ENCODE measurements around the gene IL12RB1. TPM values are rescaled to one million over a fixed set of nuclear protein-coding genes. Genes with fewer than 3 reads are reported as not detected.

IL12RB1 gene
- total RNA-seq, 2 donors from 2014 or later, result 56.7 to 71.1 TPM

GRCh38 chr19:18063463-18063862 is 23.3 kb downstream of the IL12RB1 start:
- Mint-ChIP-seq H3K36me3 (ENCODE audit: low read depth) (peaks cover 4% of the 10 kb centered on the region), H3K27me3 (no peaks in the 10 kb centered on the region)

GRCh38 chr19:18062028-18062427 is 24.7 kb downstream of the IL12RB1 start:
- Mint-ChIP-seq H3K27ac (no peak overlapping the region), H3K36me3 (ENCODE audit: low read depth) (peaks cover 5% of the 10 kb centered on the region), H3K27me3 (no peaks in the 10 kb centered on the region), H3K4me3 (no peak overlapping the region), H3K4me1 (peaks cover 11% of the 10 kb centered on the region)
- ATAC-seq (no peak), DNase-seq (no peak)
- no peaks in the 10 kb centered on the region for H3K9me3 ChIP-seq (ENCODE audit: control insufficient read depth, low read length, poor library complexity, severe bottlenecking)

More at GRCh38 chr19:18063463-18063862, 23.3 kb downstream of the IL12RB1 start:
- no peaks in the 10 kb centered on the region for H3K9me3 ChIP-seq (ENCODE audit: control insufficient read depth, low read length, poor library complexity, severe bottlenecking)
- Mint-ChIP-seq H3K27ac (no peak overlapping the region), H3K4me3 (peak overlapping the region; percentile 52), H3K4me1 (peaks cover 4% of the 10 kb centered on the region)
- DNase-seq (no peak), ATAC-seq (no peak)

GRCh38 chr19:18060472-18060871 is 26.3 kb downstream of the IL12RB1 start:
- no peak overlapping the region for H3K4me3 Mint-ChIP-seq

GRCh38 chr19:18059902-18060301 is 26.8 kb downstream of the IL12RB1 start:
- Mint-ChIP-seq H3K4me1 (peaks cover 8% of the 10 kb centered on the region), H3K4me3 (no peak overlapping the region), H3K27ac (no peak overlapping the region), H3K27me3 (no peaks in the 10 kb centered on the region), H3K36me3 (ENCODE audit: low read depth) (peaks cover 5% of the 10 kb centered on the region)
- DNase-seq (no peak), ATAC-seq (no peak)
- H3K9me3 ChIP-seq (ENCODE audit: control insufficient read depth, low read length, poor library complexity, severe bottlenecking), result no peaks in the 10 kb centered on the region

More at GRCh38 chr19:18060472-18060871, 26.3 kb downstream of the IL12RB1 start:
- Mint-ChIP-seq H3K27ac (no peak overlapping the region), H3K4me1 (peaks cover 11% of the 10 kb centered on the region), H3K36me3 (ENCODE audit: low read depth) (peaks cover 5% of the 10 kb centered on the region), H3K27me3 (no peaks in the 10 kb centered on the region)
- ATAC-seq (no peak), DNase-seq (no peak)
- no peaks in the 10 kb centered on the region for H3K9me3 ChIP-seq (ENCODE audit: control insufficient read depth, low read length, poor library complexity, severe bottlenecking)

GRCh38 chr19:18059297-18059696 is 27.4 kb downstream of the IL12RB1 start:
- ATAC-seq (no peak), DNase-seq (no peak)
- no peaks in the 10 kb centered on the region for H3K27me3 Mint-ChIP-seq
- no peaks in the 10 kb centered on the region for H3K9me3 ChIP-seq (ENCODE audit: control insufficient read depth, low read length, poor library complexity, severe bottlenecking)
- H3K27ac Mint-ChIP-seq, result no peak overlapping the region
- H3K4me1 Mint-ChIP-seq, result peaks cover 8% of the 10 kb centered on the region
- peaks cover 5% of the 10 kb centered on the region for H3K36me3 Mint-ChIP-seq (ENCODE audit: low read depth)
- H3K4me3 Mint-ChIP-seq, result no peak overlapping the region

GRCh38 chr19:18058208-18059009 is 28.3 kb downstream of the IL12RB1 start:
- Mint-ChIP-seq H3K4me3 (peak overlapping the region; percentile 50), H3K27ac (peak overlapping the region; percentile 83), H3K27me3 (no peaks in the 10 kb centered on the region), H3K4me1 (peaks cover 10% of the 10 kb centered on the region), H3K36me3 (ENCODE audit: low read depth) (peaks cover 4% of the 10 kb centered on the region)
- H3K9me3 ChIP-seq (ENCODE audit: control insufficient read depth, low read length, poor library complexity, severe bottlenecking), result no peaks in the 10 kb centered on the region
- ATAC-seq (peak; percentile 94), DNase-seq (peak; percentile 70 to 76 (median 71))

- H3K4me1 Mint-ChIP-seq, result peaks cover 10% of the 10 kb centered on the region
- no peaks in the 10 kb centered on the region for H3K9me3 ChIP-seq (ENCODE audit: control insufficient read depth, low read length, poor library complexity, severe bottlenecking)
- peaks cover 2% of the 10 kb centered on the region for H3K36me3 Mint-ChIP-seq (ENCODE audit: low read depth)
- H3K27me3 Mint-ChIP-seq, result no peaks in the 10 kb centered on the region
- ATAC-seq (no peak), DNase-seq (no peak)
- peak overlapping the region; percentile 83 for H3K27ac Mint-ChIP-seq
- H3K4me3 Mint-ChIP-seq, result peak overlapping the region; percentile 50
These were observed 29.2 kb downstream of the IL12RB1 start for GRCh38 chr19:18057557-18057956.

- ATAC-seq (no peak), DNase-seq (no peak)
- Mint-ChIP-seq H3K27ac (peak overlapping the region; percentile 27), H3K4me1 (peaks cover 12% of the 10 kb centered on the region), H3K4me3 (no peak overlapping the region), H3K27me3 (no peaks in the 10 kb centered on the region), H3K36me3 (ENCODE audit: low read depth) (peaks cover 2% of the 10 kb centered on the region)
- no peaks in the 10 kb centered on the region for H3K9me3 ChIP-seq (ENCODE audit: control insufficient read depth, low read length, poor library complexity, severe bottlenecking)
These were observed 30.8 kb downstream of the IL12RB1 start for GRCh38 chr19:18055967-18056366.

GRCh38 chr19:18053576-18054219 is 33.0 kb downstream of the IL12RB1 start:
- H3K4me3 Mint-ChIP-seq, result no peak overlapping the region
- H3K27me3 Mint-ChIP-seq, result no peaks in the 10 kb centered on the region
- peak overlapping the region; percentile 88 for H3K27ac Mint-ChIP-seq
- H3K36me3 Mint-ChIP-seq (ENCODE audit: low read depth), result peaks cover 2% of the 10 kb centered on the region
- ATAC-seq (no peak), DNase-seq (no peak)
- no peaks in the 10 kb centered on the region for H3K9me3 ChIP-seq (ENCODE audit: control insufficient read depth, low read length, poor library complexity, severe bottlenecking)
- H3K4me1 Mint-ChIP-seq, result peaks cover 22% of the 10 kb centered on the region

- H3K36me3 Mint-ChIP-seq (ENCODE audit: low read depth), result no peaks in the 10 kb centered on the region
- DNase-seq (no peak), ATAC-seq (no peak)
- no peak overlapping the region for H3K27ac Mint-ChIP-seq
- H3K4me1 Mint-ChIP-seq, result peaks cover 19% of the 10 kb centered on the region
- H3K27me3 Mint-ChIP-seq, result no peaks in the 10 kb centered on the region
- no peaks in the 10 kb centered on the region for H3K9me3 ChIP-seq (ENCODE audit: control insufficient read depth, low read length, poor library complexity, severe bottlenecking)
- H3K4me3 Mint-ChIP-seq, result no peak overlapping the region
These were observed 34.8 kb downstream of the IL12RB1 start for GRCh38 chr19:18051887-18052286.

- H3K4me3 Mint-ChIP-seq, result no peak overlapping the region
- H3K9me3 ChIP-seq (ENCODE audit: control insufficient read depth, low read length, poor library complexity, severe bottlenecking), result no peaks in the 10 kb centered on the region
- no peaks in the 10 kb centered on the region for H3K36me3 Mint-ChIP-seq (ENCODE audit: low read depth)
- H3K27me3 Mint-ChIP-seq, result no peaks in the 10 kb centered on the region
- DNase-seq (no peak), ATAC-seq (no peak)
- peaks cover 36% of the 10 kb centered on the region for H3K4me1 Mint-ChIP-seq
- peak overlapping the region; percentile 53 for H3K27ac Mint-ChIP-seq
These were observed 37.3 kb downstream of the IL12RB1 start for GRCh38 chr19:18049385-18049784.

- no peaks in the 10 kb centered on the region for H3K9me3 ChIP-seq (ENCODE audit: control insufficient read depth, low read length, poor library complexity, severe bottlenecking)
- no peak for ATAC-seq
- no peak for DNase-seq
- H3K36me3 Mint-ChIP-seq (ENCODE audit: low read depth), result no peaks in the 10 kb centered on the region
- H3K4me3 Mint-ChIP-seq, result peak overlapping the region; percentile 75
- H3K27ac Mint-ChIP-seq, result peak overlapping the region; percentile 95
- no peaks in the 10 kb centered on the region for H3K27me3 Mint-ChIP-seq
- peaks cover 50% of the 10 kb centered on the region for H3K4me1 Mint-ChIP-seq
These were observed 40.5 kb downstream of the IL12RB1 start for GRCh38 chr19:18046059-18046718.

- DNase-seq (no peak), ATAC-seq (no peak)
- H3K4me3 Mint-ChIP-seq, result peak overlapping the region; percentile 84
- no peaks in the 10 kb centered on the region for H3K36me3 Mint-ChIP-seq (ENCODE audit: low read depth)
- no peaks in the 10 kb centered on the region for H3K27me3 Mint-ChIP-seq
- peak overlapping the region; percentile 95 for H3K27ac Mint-ChIP-seq
- H3K4me1 Mint-ChIP-seq, result peaks cover 46% of the 10 kb centered on the region
- H3K9me3 ChIP-seq (ENCODE audit: control insufficient read depth, low read length, poor library complexity, severe bottlenecking), result no peaks in the 10 kb centered on the region
These were observed 41.3 kb downstream of the IL12RB1 start for GRCh38 chr19:18045307-18046050.

Measured in T-helper 17 cell (primary cell).